HepG2 (cell line): Measurements from ENCODE around the gene SMYD1.

Experiments used
- EZH2 ChIP-seq: conservative IDR thresholded peaks from 2 replicates; pipeline ENCODE4 v1.6.1; 2012; ENCODE audit warnings: mild to moderate bottlenecking, low read depth, low read length, moderate library complexity
- KDM5B ChIP-seq: sonication (generic); formaldehyde crosslinking; IDR thresholded peaks from 2 replicates; pipeline ENCODE4 v1.4.0; 2020; ENCODE audit warnings: missing genetic modification reagents, mild to moderate bottlenecking, borderline replicate concordance
- MYC ChIP-seq: sonication (generic); formaldehyde crosslinking; IDR thresholded peaks from 2 replicates; pipeline ENCODE4 v1.9.0; 2021; ENCODE audit warnings: missing genetic modification reagents, borderline replicate concordance
- SMAD3 ChIP-seq: sonication (generic); formaldehyde crosslinking; IDR thresholded peaks from 2 replicates; pipeline ENCODE4 v1.4.0; 2020; ENCODE audit warnings: missing genetic modification reagents
- ZKSCAN1 ChIP-seq: fragments of 150-350 bp; IDR thresholded peaks from 2 replicates; pipeline ENCODE4 v1.6.1; 2014; ENCODE audit warnings: low read length

GRCh38 chr2:88123164-88123974 is 55.7 kb downstream of the SMYD1 start:
- TF ChIP-seq SMAD3 (no peak), EZH2 (no peak), KDM5B (no peak), MYC (no peak), ZKSCAN1 (no peak)
